ENCODE results near the gene DTX3.
A peak's percentile ranks its signal among the peaks of the same experiment; 100 is the strongest.

DNA sequence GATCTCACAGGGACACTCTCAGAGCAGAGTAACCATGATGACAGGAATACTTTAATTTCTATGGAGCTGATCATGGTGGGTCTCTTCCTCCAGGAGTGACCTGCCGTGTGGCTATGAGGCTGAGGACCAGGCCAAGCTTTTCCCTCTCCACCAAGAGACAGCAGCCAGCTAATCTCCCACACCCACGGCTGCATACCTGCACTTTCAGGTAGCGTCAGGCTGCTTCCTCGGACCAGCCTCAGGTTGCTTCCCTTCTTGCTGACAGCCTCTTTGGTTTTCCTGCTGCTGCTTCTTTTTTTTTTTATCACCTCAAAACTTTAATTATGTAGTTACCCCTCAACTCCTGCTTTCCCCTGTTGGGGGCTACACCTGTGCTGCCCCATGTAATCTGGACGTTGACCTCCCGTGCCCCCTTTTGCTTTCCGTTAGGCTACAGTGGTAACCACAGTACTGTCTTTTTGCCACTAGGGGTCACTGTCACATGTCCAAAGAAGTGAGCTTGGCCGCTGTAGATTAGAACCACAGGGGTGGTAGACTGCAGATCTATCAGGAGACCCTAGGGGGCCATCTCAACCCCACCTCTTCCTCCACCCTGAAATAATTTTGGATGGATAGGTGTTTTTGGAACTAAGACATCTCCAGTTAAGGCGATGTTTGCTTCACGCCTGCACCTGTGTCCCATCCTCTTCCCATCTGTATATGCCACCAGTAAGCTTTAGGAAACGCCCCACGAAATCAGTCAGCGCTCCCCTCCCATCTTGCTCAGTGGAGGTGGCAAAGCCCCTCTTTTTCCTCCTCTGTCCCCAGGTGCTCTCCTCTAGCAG, 21.4 kb upstream of the DTX3 start:
- peak; percentile 92 to 97 (median 97) for TF ChIP-seq CTCF (IDR thresholded peaks at IDR 0.05)
- no peak for TF ChIP-seq POLR2A (IDR thresholded peaks at IDR 0.05)
- no peak for TF ChIP-seq POLR2AphosphoS5 (IDR thresholded peaks at IDR 0.05)

Measured in breast epithelium (tissue), 3 donors.